HG03354 (cell line): ENCODE data around the gene FNIP2.
"Not testable (repeated sequence)": the region's sequence is repeated elsewhere in the genome, so short reads cannot be mapped to it uniquely, and the experiment has no call there.

Source experiments
- ATAC-seq: cut with Tn5 transposase; IDR thresholded peaks from one replicate; pipeline ENCODE4 v1.9.1; 2021; ENCODE audit warnings: mild to moderate bottlenecking; ENCODE audit not compliant: unreplicated experiment, poor library complexity, severe bottlenecking

Gene FNIP2

DNA sequence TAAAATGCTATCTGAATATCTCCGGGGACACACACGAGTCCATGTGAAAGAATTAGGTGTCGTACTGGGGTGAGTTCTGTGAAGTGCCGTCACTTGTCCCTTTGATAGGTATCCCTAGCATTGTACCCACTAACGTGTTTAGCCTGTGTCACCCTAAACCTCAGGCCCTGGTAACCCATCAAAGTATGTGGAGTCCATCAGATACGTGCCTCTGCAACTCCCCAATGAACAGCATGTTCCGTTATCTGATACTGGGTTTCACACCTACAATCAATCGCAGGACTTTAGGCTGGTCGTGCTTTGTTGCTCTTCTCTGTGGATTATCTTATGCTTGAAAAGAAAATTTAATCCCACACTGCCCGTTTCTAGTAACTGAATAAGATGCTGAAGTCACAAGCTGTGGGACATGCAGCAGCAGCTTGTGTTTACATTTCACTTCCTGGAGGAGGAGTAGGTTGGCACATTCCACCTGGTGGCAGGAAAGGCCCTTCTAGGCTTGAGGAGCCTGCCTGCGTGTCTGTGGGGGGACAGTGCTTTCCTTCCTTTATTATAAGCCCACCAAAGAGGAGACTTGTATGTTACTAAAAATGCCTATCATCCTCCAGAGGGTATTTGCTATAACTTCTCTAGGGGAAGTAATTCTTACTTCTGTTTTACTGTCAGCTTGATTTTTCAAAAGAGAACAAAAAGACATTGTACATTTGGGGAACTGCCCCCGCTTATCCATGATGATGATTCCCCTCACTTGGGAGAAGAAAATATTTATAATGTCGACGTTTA, 127.2 kb downstream of the FNIP2 start:
- ATAC-seq, result no peak

DNA sequence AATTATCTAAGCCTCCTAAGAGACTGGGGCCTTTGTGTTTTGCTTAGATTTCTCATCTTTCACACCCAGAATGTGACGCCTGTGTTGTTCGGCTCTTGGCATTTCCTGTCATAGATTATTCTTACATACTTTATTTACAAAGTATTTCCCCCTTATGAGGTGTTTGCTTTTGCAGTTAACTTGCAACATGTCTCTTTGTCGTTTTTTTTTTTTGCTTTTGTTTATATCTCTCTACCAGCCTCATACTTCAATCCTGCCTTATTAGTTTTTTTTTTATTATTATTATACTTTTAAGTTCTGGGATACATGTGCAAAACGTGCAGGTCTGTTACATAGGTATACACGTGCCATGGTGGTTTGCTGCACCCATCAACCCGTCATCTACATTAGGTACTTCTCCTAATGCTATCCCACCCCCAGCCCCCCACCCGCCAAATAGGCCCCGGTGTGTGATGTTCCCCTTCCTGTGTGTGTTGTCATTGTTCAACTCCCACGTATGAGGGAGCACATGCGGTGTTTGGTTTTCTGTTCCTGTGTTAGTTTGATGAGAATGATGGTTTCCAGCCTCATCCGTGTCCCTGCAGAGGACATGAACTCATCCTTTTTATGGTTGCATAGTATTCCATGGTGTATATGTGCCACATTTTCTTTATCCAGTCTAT, 127.9 kb downstream of the FNIP2 start:
- ATAC-seq, result not testable (repeated sequence)

- ATAC-seq, result not testable (repeated sequence)
Measured at GRCh38 chr4:158900408-158900807, 131.6 kb downstream of the FNIP2 start.

- not testable (repeated sequence) for ATAC-seq
Measured at GRCh38 chr4:158902280-158903078, 133.7 kb downstream of the FNIP2 start.

- no peak for ATAC-seq
Measured at GRCh38 chr4:158903079-158903456, 134.2 kb downstream of the FNIP2 start.

DNA sequence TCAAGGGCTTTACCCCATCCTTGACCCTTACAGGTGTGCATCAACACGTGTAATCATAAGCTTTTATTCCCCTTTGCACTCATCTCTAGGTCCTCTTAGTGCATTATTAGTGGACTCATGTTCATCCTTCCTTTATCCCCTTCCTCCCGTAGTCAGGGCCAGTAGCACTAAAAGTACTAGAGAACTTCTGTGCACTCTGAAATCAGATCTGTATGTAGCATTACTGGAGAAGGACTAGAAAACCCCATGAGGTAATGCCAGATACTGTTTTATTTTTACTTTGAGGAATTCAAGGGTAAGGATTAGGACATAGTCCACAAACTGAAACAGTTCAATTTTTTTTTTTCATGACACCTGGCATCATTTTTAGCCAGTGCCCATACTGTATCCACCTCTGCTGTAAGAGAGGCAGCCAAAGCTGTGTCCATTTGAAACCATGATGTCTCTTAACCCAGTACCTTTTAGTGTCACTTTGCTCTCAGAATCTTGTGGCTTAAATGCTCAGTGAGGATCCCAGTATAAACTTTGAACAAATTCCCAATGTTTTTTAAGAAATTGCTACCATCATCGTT, 134.7 kb downstream of the FNIP2 start:
- no peak for ATAC-seq

GRCh38 chr4:158904815-158905214, 136.0 kb downstream of the FNIP2 start:
- no peak for ATAC-seq

DNA sequence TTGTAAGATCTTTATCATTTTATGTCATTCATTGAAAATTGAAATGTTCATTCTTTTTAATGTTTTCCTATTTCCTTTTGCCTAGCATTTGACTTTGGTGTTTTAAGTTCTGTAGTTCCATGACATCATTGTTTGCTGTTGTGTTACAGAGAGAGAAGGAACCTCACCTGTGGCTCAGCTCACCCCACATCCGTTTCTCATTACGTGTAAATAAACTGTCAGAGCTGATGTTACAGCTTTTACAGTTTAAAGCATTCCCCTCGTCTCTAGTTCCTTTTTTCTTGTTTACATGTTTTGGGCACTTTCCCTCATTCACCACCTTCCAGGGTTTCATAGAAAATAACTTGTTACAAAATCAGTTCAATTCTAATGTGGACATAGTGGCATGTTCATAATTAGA, 137.2 kb downstream of the FNIP2 start:
- ATAC-seq, result peak; percentile 92

DNA sequence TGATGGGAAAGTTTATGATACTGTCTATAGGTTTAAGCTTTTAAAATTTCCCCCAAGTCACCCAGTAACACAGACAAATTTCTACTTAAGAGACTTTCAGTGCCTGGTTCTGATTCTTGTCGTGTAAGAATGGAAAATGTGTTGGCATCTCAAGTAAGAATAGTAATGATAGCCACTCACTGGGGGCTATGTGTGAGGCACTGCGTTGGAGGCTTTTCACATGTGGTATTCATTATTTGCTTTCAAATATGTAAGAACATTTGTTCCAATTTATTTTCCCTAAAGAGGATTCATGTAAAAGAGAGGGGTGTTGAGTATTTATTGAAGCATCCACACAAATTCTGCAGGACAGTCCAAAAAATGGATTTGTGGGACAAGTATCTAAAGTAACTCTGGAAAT, 143.6 kb downstream of the FNIP2 start:
- no peak for ATAC-seq

- ATAC-seq, result no peak
Measured at GRCh38 chr4:158912806-158913205, 144.0 kb downstream of the FNIP2 start.

GRCh38 chr4:158913766-158914165, 144.9 kb downstream of the FNIP2 start:
- no peak for ATAC-seq

DNA sequence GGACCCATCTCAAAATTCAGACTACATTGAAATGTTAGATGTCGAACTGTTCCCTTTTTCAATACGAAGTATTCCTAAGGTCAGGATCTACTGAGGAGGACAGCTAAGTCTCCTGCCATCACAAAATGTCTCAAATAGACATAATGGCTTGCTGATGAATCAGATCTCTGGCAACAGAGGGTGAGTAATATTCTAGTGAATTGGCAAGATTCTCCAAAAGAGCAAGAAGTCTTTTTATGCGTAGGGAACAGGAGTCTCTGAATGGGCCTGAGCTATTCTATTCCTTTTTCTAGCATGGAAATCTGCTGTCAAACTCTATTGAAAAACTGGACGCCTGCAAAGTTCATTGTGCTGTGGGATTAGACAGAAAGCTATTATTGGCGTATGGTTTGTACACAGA, 145.4 kb downstream of the FNIP2 start:
- ATAC-seq, result no peak

GRCh38 chr4:158915683-158916241, 146.9 kb downstream of the FNIP2 start:
- no peak for ATAC-seq

GRCh38 chr4:158920452-158920996, 151.7 kb downstream of the FNIP2 start:
- not testable (repeated sequence) for ATAC-seq

DNA sequence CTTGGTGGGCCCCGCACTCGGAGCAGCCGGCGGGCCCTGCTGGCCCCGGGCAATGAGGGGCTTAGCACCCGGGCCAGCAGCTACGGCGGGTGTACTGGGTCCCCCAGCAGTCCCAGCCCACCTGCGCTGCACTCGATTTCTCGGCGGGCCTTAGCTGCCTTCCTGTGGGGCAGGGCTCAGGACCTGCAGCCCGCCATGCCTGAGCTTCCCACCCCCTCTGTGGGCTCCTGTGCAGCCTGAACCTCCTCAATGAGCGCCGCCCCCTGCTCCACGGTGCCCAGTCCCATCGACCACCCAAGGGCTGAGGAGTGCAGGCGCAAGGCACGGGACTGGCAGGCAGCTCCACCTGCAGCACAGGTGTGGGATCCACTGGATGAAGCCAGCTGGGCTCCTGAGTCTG, 158.9 kb downstream of the FNIP2 start:
- not testable (repeated sequence) for ATAC-seq

DNA sequence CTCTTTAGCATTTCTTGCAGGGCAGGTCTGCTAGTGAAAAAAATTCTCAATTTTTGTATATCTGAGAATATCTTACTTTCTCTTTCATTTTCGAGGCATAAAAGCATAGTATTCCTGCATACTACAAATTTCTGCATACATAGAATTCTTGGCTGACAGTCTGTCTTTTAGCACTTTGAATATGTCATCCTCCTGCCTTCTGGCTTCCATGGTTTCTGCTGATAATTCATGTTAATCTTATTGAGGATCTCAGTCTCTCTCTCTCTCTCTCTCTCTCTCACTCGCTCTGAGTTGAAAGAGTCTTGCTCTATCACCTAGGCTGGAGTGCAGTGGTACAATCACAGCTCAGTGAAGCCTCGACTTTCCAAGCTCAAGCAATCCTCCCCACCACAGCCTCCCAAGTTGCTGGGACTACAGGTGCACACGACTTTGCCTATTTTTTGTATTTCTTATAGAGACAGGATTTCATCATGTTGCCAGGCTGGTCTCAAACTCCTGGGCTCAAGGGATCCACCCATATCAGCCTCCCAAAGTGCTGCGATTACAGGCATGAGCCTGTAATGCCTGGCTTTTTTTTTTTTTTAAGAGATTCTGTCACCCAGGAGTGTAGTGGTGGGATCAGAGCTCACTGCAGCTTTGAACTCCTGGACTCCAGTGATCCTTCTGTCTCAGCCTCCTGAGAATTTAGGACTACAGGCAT, 161.3 kb downstream of the FNIP2 start:
- peak; percentile 70 for ATAC-seq

DNA sequence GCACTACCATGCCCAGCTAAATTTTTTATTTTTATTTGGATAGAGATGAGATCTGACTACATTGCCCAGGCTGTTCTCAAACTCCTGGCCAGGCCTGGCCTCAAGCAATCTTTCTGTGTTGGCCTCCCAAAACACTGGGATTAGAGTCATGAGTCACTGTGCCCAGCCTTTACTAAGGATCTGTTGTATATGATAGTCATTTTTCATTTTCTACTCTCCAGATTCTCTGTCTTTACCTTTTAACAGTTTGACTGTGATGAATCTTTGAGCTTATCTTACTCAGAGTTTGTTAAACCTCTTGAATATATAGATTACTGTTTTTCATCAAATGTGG, 161.8 kb downstream of the FNIP2 start:
- no peak for ATAC-seq

DNA sequence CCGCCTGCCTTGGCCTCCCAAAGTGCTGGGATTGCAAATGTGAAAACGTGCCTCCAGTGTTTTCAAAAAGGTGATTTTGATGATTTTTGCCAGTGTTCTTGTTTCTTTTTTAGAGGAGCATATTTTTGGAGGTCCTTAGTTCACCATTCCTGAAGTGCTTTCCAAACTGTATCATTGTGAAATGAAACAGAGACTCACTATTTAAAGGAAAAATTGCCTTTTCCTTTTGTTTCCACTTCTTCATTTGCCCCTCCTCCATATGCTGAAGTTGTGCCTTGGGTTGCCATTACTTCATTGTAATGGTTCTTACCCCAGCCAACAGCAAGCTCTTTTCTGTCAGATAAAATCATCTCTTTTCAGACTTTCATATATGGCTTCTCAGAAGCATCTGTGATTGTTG, 164.4 kb downstream of the FNIP2 start:
- no peak for ATAC-seq

GRCh38 chr4:158934996-158935669, 166.3 kb downstream of the FNIP2 start:
- ATAC-seq, result no peak
